HK-2 (cell line): ENCODE results near the gene DENND6B.
"Not testable (repeated sequence)": the region's sequence is repeated elsewhere in the genome, so short reads cannot be mapped to it uniquely, and the experiment has no call there.

Experiments used
- DNase-seq: peaks from one replicate; pipeline ENCODE4 v3.0.0-alpha.2; 2018; ENCODE audit not compliant: unreplicated experiment

DENND6B gene

GRCh38 chr22:50339945-50340879, 13.4 kb upstream of the DENND6B start:
- no peak for DNase-seq

- no peak for DNase-seq
Observed at GRCh38 chr22:50338860-50339462, 12.1 kb upstream of the DENND6B start.

- DNase-seq = no peak
Observed at GRCh38 chr22:50338042-50338573, 11.3 kb upstream of the DENND6B start.

GRCh38 chr22:50337262-50338041, 10.6 kb upstream of the DENND6B start:
- no peak for DNase-seq

- not testable (repeated sequence) for DNase-seq
Observed at GRCh38 chr22:50334433-50334832, 7.6 kb upstream of the DENND6B start.

- no peak for DNase-seq
Observed at GRCh38 chr22:50329236-50329635, 2.4 kb upstream of the DENND6B start.

GRCh38 chr22:50327711-50328019, 853 bp upstream of the DENND6B start:
- no peak for DNase-seq

GRCh38 chr22:50326225-50326955, 422 bp downstream of the DENND6B start:
- no peak for DNase-seq

GRCh38 chr22:50325444-50326224, 1.2 kb downstream of the DENND6B start:
- DNase-seq = no peak

- DNase-seq = no peak
Observed at GRCh38 chr22:50323900-50324299, 2.9 kb downstream of the DENND6B start.

- not testable (repeated sequence) for DNase-seq
Observed at GRCh38 chr22:50322382-50323104, 4.3 kb downstream of the DENND6B start.

GRCh38 chr22:50320671-50321325, 6.0 kb downstream of the DENND6B start:
- DNase-seq = no peak

GRCh38 chr22:50320116-50320515, 6.7 kb downstream of the DENND6B start:
- DNase-seq = no peak

GRCh38 chr22:50319503-50319951, 7.3 kb downstream of the DENND6B start:
- DNase-seq = no peak

- DNase-seq = no peak
Observed at GRCh38 chr22:50318698-50319411, 8.0 kb downstream of the DENND6B start.

GRCh38 chr22:50318356-50318697, 8.5 kb downstream of the DENND6B start:
- no peak for DNase-seq

GRCh38 chr22:50317674-50318073, 9.1 kb downstream of the DENND6B start:
- no peak for DNase-seq

- DNase-seq = no peak
Observed at GRCh38 chr22:50317178-50317577, 9.6 kb downstream of the DENND6B start.
